K562 (cell line): ENCODE measurements around the gene OCEL1. TPM values are rescaled to one million over a fixed set of nuclear protein-coding genes. Genes with fewer than 3 reads are reported as not detected.

Source experiments
- ATAC-seq: fragments of 200-7000 bp; cut with Tn5 transposase; 3 replicates; pipeline ENCODE4 v1.9.1; 2020; ENCODE audit warnings: moderate library complexity
- BruUV-seq: library from RNA; stranded (reverse); fragments of 400-500 nt; replicated peaks from 2 replicates; lab custom pipeline; 2021; lab: Mats Ljungman, UMichigan
- CTCF ChIA-PET: fragments of 300-600 bp; formaldehyde crosslinking; extraction: SDS; loops from one replicate; lab custom pipeline; 2021; ENCODE audit warnings: low intra/inter-chr PET ratio; lab: Yijun Ruan, JAX
- POLR2A ChIA-PET: fragments of 300-600, 350-650 bp; sonication (Branson Sonifier 250); formaldehyde crosslinking; extraction: SDS; loops from one replicate; lab custom pipeline; 2021; ENCODE audit warnings: antibody characterized with exemption, inconsistent platforms; lab: Yijun Ruan, JAX
- DNase-seq, 4 experiments: peaks; one replicate each; pipeline versions ENCODE4 v3.0.0 to v3.0.0-alpha.2; 2011 to 2018; ENCODE audit warnings: low spot score in 3 of 4, mixed read lengths in 3 of 4; ENCODE audit errors: extremely low read depth in 1 of 4
- FAIRE-seq: peaks from 2 replicates; lab custom pipeline; 2011; peaks lifted over from hg19 to GRCh38; lab: Jason Lieb, UNC
- H2AFZ ChIP-seq: 2 replicates; pipeline ENCODE4 v1.6.0; 2011; ENCODE audit warnings: low read depth, low read length, control low read depth, inconsistent platforms
- H3K27ac ChIP-seq: fragments of 200-600 bp; 3 replicates; pipeline ENCODE4 v1.8.0; 2011; ENCODE audit warnings: low read depth, mild to moderate bottlenecking, control low read depth, inconsistent platforms, low read length, moderate library complexity, mixed read lengths; ENCODE audit errors: extremely low read depth
- H3K27me3 ChIP-seq, 2 experiments: fragments of 300-600 bp in 1 of 2; 2 replicates in 1 of 2; 3 replicates in 1 of 2; pipeline versions ENCODE4 v1.6.0 to v1.8.0; 2011; ENCODE audit warnings: inconsistent platforms in 2 of 2, low read length in 2 of 2, mild to moderate bottlenecking in 1 of 2, mixed read lengths in 1 of 2, moderate library complexity in 1 of 2; ENCODE audit not compliant: control insufficient read depth in 2 of 2, insufficient read depth in 2 of 2
- H3K36me3 ChIP-seq: fragments of 300-600 bp; 3 replicates; pipeline ENCODE4 v1.8.0; 2011; ENCODE audit warnings: mild to moderate bottlenecking, low read length, inconsistent platforms; ENCODE audit not compliant: control insufficient read depth, insufficient read depth
- H3K4me1 ChIP-seq, 2 experiments: fragments of 200-600 bp in 1 of 2; replicated peaks in 1 of 2; 2 replicates in 1 of 2; 3 replicates in 1 of 2; pipeline versions ENCODE4 v1.5.1 to v1.8.0; 2011; ENCODE audit warnings: inconsistent platforms in 2 of 2, low read length in 2 of 2, mild to moderate bottlenecking in 1 of 2, mixed read lengths in 1 of 2, moderate library complexity in 1 of 2; ENCODE audit not compliant: control insufficient read depth in 2 of 2, insufficient read depth in 2 of 2
- H3K4me2 ChIP-seq: 2 replicates; pipeline ENCODE4 v1.6.1; 2011; ENCODE audit warnings: low read length, control low read depth, inconsistent platforms, mixed read lengths; ENCODE audit not compliant: insufficient read depth
- H3K4me3 ChIP-seq: fragments of 200-600 bp; sonication (generic), shearing (Covaris generic); 2 replicates; pipeline ENCODE4 v1.5.1; 2016; ENCODE audit warnings: control low read depth, inconsistent platforms
- H3K79me2 ChIP-seq: fragments of 200-600 bp; 3 replicates; pipeline ENCODE4 v1.8.0; 2011; ENCODE audit warnings: low read length, inconsistent platforms; ENCODE audit not compliant: control insufficient read depth, insufficient read depth
- H3K9ac ChIP-seq, 2 experiments: 2 replicates each; pipeline versions ENCODE4 v1.6.0 to v1.6.1; 2011; ENCODE audit warnings: low read depth in 2 of 2, low read length in 2 of 2, control low read depth in 1 of 2, inconsistent platforms in 1 of 2, mild to moderate bottlenecking in 1 of 2, mixed read lengths in 1 of 2; ENCODE audit not compliant: insufficient read depth in 1 of 2
- H3K9me1 ChIP-seq: one replicate; pipeline ENCODE4 v1.6.0; 2011; ENCODE audit warnings: inconsistent platforms, mild to moderate bottlenecking, low read length, moderate library complexity; ENCODE audit not compliant: control insufficient read depth, insufficient read depth
- H3K9me3 ChIP-seq: replicated peaks from 2 replicates; pipeline ENCODE4 v1.5.1; 2011; ENCODE audit warnings: low read depth, low read length, inconsistent platforms; ENCODE audit not compliant: control insufficient read depth, insufficient read depth
- H4K20me1 ChIP-seq: replicated peaks from 2 replicates; pipeline ENCODE4 v1.6.1; 2011; ENCODE audit warnings: low read length, inconsistent platforms, mixed read lengths; ENCODE audit not compliant: control insufficient read depth, insufficient read depth
- BCOR ChIP-seq: fragments of 450-650 bp; IDR thresholded peaks from 2 replicates; pipeline ENCODE4 v1.6.1; 2016
- KDM1A ChIP-seq, 2 experiments: fragments of 450-650 bp; IDR thresholded peaks; 2 replicates each; pipeline ENCODE4 v1.6.1; 2016; ENCODE audit warnings: mild to moderate bottlenecking in 2 of 2
- MEF2D ChIP-seq: conservative IDR thresholded peaks from 2 replicates; pipeline ENCODE4 v1.6.1; 2016; ENCODE audit warnings: low read depth, missing genetic modification characterization, missing compliant biosample characterization
- NFATC3 ChIP-seq: fragments of 450-650 bp; IDR thresholded peaks from 2 replicates; pipeline ENCODE4 v1.6.1; 2017; ENCODE audit warnings: mild to moderate bottlenecking
- POLR2G ChIP-seq: fragments of 200-400 bp; formaldehyde crosslinking; IDR thresholded peaks from 2 replicates; pipeline ENCODE4 v1.6.1; 2017; ENCODE audit warnings: low read depth, mild to moderate bottlenecking, antibody characterized with exemption, low read length, moderate library complexity
- PTBP1 ChIP-seq: fragments of 200-400 bp; formaldehyde crosslinking; IDR thresholded peaks from 2 replicates; pipeline ENCODE4 v1.6.1; 2017; ENCODE audit warnings: low read depth, low read length
- RBFOX2 ChIP-seq: fragments of 200-400 bp; formaldehyde crosslinking; IDR thresholded peaks from 2 replicates; pipeline ENCODE4 v1.6.1; 2017; ENCODE audit warnings: low read depth, mild to moderate bottlenecking, low read length, moderate library complexity
- RBM25 ChIP-seq: fragments of 200-400 bp; formaldehyde crosslinking; IDR thresholded peaks from 2 replicates; pipeline ENCODE4 v1.6.1; 2018; ENCODE audit warnings: low read length, low read depth, moderate library complexity; ENCODE audit not compliant: severe bottlenecking
- TBP ChIP-seq: optimal IDR thresholded peaks from 2 replicates; pipeline ENCODE3; 2011; ENCODE audit warnings: low read depth, low read length, improper control_type of control experiment
- ZFP36 ChIP-seq: fragments of 150-350 bp; IDR thresholded peaks from 2 replicates; pipeline ENCODE4 v1.6.1; 2018; ENCODE audit warnings: low read length, low read depth; ENCODE audit not compliant: partially characterized antibody
- ZNF436 ChIP-seq: fragments of 250-450, 450-650 bp; sonication (Bioruptor Pico); formaldehyde crosslinking; IDR thresholded peaks from 2 replicates; pipeline ENCODE4 v1.7.0; 2020; ENCODE audit warnings: mild to moderate bottlenecking
- WGBS: fragments of 100-300 bp; shearing (Covaris generic); methylation state at CpG from one replicate; pipeline ENCODE4 v1.1.6; 2016; ENCODE audit warnings: low coverage, mixed read lengths; ENCODE audit not compliant: insufficient coverage; ENCODE audit errors: missing lambda C conversion rate; 5-methylcytosine and 5-hydroxymethylcytosine counted together
- in situ Hi-C: fragments of 300-500 bp; cut with MboI; formaldehyde crosslinking; loops from 4 replicates; pipeline ENCODE4 v1.15.0; 2018; ENCODE audit warnings: inconsistent platforms, mixed read lengths
- intact Hi-C: fragments of 100-400 bp; cut with micrococcal nuclease; formaldehyde crosslinking; loops from 2 replicates; pipeline ENCODE4 v1.14.2; 2022
- polyA plus RNA-seq, 8 experiments: library from polyadenylated mRNA; depleted of rRNA in 4 of 8; stranded (reverse) in 5 of 8; unstranded in 3 of 8; fragments of >200 nt; fragmentation: Nextera tagmentation in 2 of 8; fragmentation: Illumina TruSeq in 1 of 8; extraction: Ambion mirVana in 2 of 8; extraction: Trizol in 1 of 8; gene quantifications; 2 replicates each; pipeline versions ENCODE4 v1.2.1 to v1.2.3, GENCODE V29; 2011 to 2014; ENCODE audit warnings: inconsistent platforms in 1 of 8, missing spikeins in 1 of 8
- total RNA-seq, 7 experiments: library from RNA; depleted of rRNA in 6 of 7; stranded (reverse); fragments of >200 nt in 6 of 7; fragmentation: Illumina TruSeq in 2 of 7; extraction: Trizol in 2 of 7; gene quantifications; 2 replicates each; pipeline versions ENCODE4 v1.2.1 to v1.2.3, GENCODE V29; 2011 to 2021; ENCODE audit warnings: low replicate concordance in 1 of 7
- TF ChIP-seq, protein P1 (sequence below): fragments of 450-650 bp; formaldehyde crosslinking; IDR thresholded peaks from 2 replicates; pipeline ENCODE4 v1.4.0; 2020; ENCODE audit warnings: mild to moderate bottlenecking, moderate library complexity

OCEL1 gene
- total and polyA plus RNA-seq, 9 of the 15 experiments (the other 6 are each of a cell fraction or from before 2014, with no cell fraction given): 8.0 to 38.0 (median 12.4) TPM

DNA sequence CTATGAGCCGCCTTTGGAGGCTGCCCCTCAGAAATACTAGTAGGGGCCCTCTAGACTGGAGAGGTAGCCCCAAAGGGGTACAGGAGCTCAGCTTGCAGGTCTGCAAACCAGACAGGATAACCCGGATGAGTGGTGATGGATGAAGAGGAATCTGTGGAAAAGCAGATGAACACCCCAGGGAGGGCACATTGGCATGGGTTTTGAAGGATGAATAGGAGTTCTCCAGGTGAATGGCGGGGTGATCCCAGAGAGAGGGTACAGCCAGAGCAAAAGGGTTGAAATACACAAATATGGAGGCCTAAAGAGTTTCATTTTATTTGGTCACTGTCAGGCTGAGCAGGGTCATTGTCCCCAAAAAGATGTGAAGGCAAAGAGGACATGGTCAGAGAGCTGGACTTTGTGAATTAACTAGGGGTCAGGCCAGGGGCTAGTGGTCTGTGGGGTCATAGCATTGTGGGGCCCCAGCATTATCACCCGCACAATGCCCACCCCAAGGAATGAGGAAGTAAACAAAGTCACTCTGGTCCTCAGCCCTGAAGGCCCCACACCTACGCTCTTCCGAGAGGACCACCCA is 14.9 kb downstream of the OCEL1 start:
- no TSS peak for BruUV-seq
- intact Hi-C loops (no loop called here), in situ Hi-C loops (no loop called here)
- no peak overlapping the region for H3K27ac ChIP-seq
- ATAC-seq (no peak), FAIRE-seq (no peak), DNase-seq (no peak)
- H3K4me1 ChIP-seq: peaks cover 20 to 58% of the 10 kb centered on the region in 2 experiments
- 95% methylated on average over 6 of the region's 6 CpGs for WGBS
- ChIA-PET CTCF (no interaction called here), POLR2A (interaction anchor here (0.6 to 11.3 kb wide), 8 partner anchors 15 to 560 kb away, joined by 3 to 129 read pairs (median 3); partner anchors contain the start of genes BABAM1, DDA1, OCEL1 and USE1)
- H3K9me3 ChIP-seq: no peaks in the 10 kb centered on the region
- no peaks in the 10 kb centered on the region for H3K27me3 ChIP-seq
- peaks cover 61% of the 10 kb centered on the region for H3K79me2 ChIP-seq
- H3K9ac ChIP-seq: peak overlapping the region in 1 of 2 experiments; percentile 77; a peak in 2 of 4 replicates
- TF ChIP-seq RBFOX2 (0 out of 2 replicates have a peak, but pooled peaks have one; percentile 11), TBP (no peak), NFATC3 (no peak)
- peaks cover 15% of the 10 kb centered on the region for H4K20me1 ChIP-seq
- no peak overlapping the region for H3K4me3 ChIP-seq
- no peaks in the 10 kb centered on the region for H3K9me1 ChIP-seq
- H2AFZ ChIP-seq: no peak overlapping the region
- peaks cover 45% of the 10 kb centered on the region; the same call in 2 of the 3 replicates for H3K36me3 ChIP-seq
- H3K4me2 ChIP-seq: no peak overlapping the region

DNA sequence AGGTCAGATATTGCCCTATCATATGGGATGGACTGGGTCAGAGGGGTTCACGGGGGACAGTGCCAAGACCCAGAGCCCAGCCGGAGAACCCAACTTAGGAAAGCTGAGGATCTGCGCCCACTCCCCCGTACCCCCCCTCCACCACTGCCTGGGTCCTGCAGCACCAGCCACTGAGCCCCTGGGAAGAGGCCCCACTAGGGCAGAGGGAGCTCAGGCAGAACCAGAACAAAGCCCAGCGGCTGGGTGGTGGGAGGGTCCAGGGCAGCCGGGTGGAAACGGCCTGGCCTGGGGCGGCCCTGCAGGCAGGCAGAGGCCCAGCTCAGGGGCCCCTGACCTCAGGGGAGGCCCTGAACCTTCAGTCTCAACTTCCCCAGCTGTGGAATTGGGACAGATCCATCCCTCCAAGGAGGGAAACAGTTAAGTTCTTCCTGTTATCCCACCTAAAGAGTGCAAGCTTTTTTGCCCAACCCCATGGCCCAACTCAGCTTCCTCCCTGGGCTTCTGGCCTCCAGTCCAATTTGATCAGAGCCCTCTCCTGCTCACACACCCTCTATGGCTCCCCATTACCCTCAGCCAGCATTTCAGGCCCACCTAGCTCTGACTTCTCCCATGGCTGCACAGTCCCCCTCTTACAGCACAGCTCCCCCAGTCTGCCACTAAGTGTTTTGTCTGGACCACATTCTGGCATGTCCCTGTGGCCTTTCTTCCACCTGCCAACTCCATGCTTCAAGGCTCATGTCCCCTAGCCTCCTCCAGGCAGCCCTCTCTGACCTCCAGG is 16.6 kb downstream of the OCEL1 start:
- Histone ChIP-seq H3K36me3 (peaks cover 35% of the 10 kb centered on the region; the same call in 2 of the 3 replicates), H4K20me1 (peaks cover 15% of the 10 kb centered on the region), H3K79me2 (peaks cover 54% of the 10 kb centered on the region), H3K27me3 (no peaks in the 10 kb centered on the region), H3K9ac (peak overlapping the region; percentile 65 to 91; a peak in 3 of 4 replicates), H3K4me1 (peaks cover 23 to 65% of the 10 kb centered on the region in 2 experiments), H3K9me3 (no peaks in the 10 kb centered on the region), H3K9me1 (no peaks in the 10 kb centered on the region), H3K4me3 (peak overlapping the region; percentile 80; the same call in 1 of the 2 replicates), H2AFZ (no peak overlapping the region), H3K4me2 (peak overlapping the region; percentile 93; the same call in 1 of the 2 replicates), H3K27ac (peak overlapping the region; percentile 21)
- 68% methylated on average over 6 of the region's 8 CpGs for WGBS
- ChIA-PET POLR2A (interaction anchor here (0.6 to 11.3 kb wide), 8 partner anchors 8 to 617 kb away, joined by 3 to 129 read pairs (median 4); partner anchors contain the start of genes DDA1, OCEL1 and USE1), CTCF (no interaction called here)
- BruUV-seq: no TSS peak
- DNase-seq (no peak), ATAC-seq (no peak), FAIRE-seq (no peak)
- intact Hi-C loops: no loop called here
- in situ Hi-C loops: no loop called here
- no peak for TF ChIP-seq ZNF436 (CRISPR knock-in tag)
- peak; percentile 74 for TF ChIP-seq RBM25
- peak; percentile 83; the same call in 1 of the 2 replicates for TF ChIP-seq PTBP1
- TF ChIP-seq MEF2D (tag): no peak
- TF ChIP-seq RBFOX2: peak; percentile 48; the same call in 1 of the 2 replicates
- TF ChIP-seq, protein P1, sequence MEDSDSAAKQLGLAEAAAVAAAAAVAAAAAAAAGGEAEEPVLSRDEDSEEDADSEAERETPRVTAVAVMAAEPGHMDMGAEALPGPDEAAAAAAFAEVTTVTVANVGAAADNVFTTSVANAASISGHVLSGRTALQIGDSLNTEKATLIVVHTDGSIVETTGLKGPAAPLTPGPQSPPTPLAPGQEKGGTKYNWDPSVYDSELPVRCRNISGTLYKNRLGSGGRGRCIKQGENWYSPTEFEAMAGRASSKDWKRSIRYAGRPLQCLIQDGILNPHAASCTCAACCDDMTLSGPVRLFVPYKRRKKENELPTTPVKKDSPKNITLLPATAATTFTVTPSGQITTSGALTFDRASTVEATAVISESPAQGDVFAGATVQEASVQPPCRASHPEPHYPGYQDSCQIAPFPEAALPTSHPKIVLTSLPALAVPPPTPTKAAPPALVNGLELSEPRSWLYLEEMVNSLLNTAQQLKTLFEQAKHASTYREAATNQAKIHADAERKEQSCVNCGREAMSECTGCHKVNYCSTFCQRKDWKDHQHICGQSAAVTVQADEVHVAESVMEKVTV (CRISPR knock-in tag): no peak
- peak; percentile 94 for TF ChIP-seq BCOR
- peak; percentile 39; the same call in 1 of the 2 replicates for TF ChIP-seq POLR2G
- peak; percentile 84 for TF ChIP-seq ZFP36
- peak; percentile 79 to 88 for TF ChIP-seq KDM1A (IDR thresholded peaks at IDR 0.05)
